Measurements from ENCODE around the gene LDHAL6A. TPM values are rescaled to one million over a fixed set of nuclear protein-coding genes. Genes with fewer than 3 reads are reported as not detected.

LDHAL6A gene
- total RNA-seq, 1 donor, result 0.10 TPM

DNA sequence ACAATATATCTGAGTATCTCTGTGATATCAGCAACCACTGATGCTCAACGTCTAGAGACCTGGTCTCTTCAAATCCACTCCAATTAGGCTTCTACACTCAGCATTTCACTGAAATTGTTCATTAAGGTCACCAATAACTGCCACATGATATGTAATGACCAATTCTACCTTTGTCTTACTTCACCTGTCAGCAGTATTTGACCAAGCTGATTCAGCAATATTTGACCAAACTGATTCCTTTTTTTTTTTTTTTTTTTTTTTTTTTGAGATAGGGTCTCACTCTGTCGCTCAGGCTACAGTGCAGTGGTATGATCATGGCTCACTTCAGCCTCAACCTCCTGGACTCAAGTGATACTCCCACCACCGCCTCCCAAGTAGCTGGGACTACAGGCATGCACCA, 65.5 kb downstream of the LDHAL6A start:
- Histone ChIP-seq H3K9me3 (ENCODE audit: low read depth, low read length) (no peaks in the 10 kb centered on the region), H3K4me1 (ENCODE audit: insufficient read depth, low read length) (peaks cover 6% of the 10 kb centered on the region), H3K4me3 (ENCODE audit: low read length) (no peak overlapping the region), H3K27me3 (ENCODE audit: insufficient read depth, low read length) (no peaks in the 10 kb centered on the region)

DNA sequence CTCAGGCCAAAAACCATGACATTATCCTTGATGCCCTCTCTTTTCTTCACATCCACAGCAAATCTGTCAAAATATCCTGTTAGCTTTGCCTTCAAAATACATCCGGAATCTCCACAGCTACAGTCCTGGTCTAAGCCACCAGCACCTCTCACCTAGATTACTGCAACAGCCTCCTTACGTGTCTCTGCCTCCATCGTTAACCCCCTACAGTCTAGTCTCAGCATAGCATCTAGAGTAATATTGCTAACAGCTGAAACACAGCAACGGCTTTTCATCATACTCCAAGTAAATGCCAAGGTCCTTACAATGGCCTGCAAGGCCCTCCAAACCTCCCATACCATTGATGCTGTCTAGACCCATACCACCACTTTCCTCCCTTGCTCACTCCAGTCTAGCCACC, 66.7 kb downstream of the LDHAL6A start:
- no peaks in the 10 kb centered on the region for H3K27me3 ChIP-seq (ENCODE audit: insufficient read depth, low read length)
- H3K9me3 ChIP-seq (ENCODE audit: low read depth, low read length), result no peaks in the 10 kb centered on the region
- peaks cover 10% of the 10 kb centered on the region for H3K4me1 ChIP-seq (ENCODE audit: insufficient read depth, low read length)
- no peak overlapping the region for H3K4me3 ChIP-seq (ENCODE audit: low read length)

DNA sequence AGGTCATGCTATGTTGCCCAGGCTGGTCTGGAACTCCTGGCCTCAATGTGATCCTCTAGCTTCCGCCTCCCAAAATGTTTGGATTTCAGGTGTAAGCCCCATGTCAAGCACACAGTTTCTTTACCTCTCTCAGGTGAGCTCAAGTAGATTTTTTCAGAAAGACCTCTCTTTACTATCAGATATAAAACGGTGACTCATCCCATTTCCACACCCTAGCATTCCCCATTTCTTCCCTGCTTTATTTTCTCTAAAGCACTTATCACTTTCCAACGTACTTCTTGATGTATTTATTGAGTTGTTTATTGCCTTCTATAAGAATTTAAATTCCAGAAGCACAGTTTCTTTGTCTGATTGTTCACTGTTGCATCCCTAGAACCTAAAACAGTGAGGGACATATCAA, 67.4 kb downstream of the LDHAL6A start:
- Histone ChIP-seq H3K4me1 (ENCODE audit: insufficient read depth, low read length) (peaks cover 16% of the 10 kb centered on the region), H3K4me3 (ENCODE audit: low read length) (no peak overlapping the region), H3K27me3 (ENCODE audit: insufficient read depth, low read length) (no peaks in the 10 kb centered on the region), H3K9me3 (ENCODE audit: low read depth, low read length) (no peaks in the 10 kb centered on the region)

DNA sequence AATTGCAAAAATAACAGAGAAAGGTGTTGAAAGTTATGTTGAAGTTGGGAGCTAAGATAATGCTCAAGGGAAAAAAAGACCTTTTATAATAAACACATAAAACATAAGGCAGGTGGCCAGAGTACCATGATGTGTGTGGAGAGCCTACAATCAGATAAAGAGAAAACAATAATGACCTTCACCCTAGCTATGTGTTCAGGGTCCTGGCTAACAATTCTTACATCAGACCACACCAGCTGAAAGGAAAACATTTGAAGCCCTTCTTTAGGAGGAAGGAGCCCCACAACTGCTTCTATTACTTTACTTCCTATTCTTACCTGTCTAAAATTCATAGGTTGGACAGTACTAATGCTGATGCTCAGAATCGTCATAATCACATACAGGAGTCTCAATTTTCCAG, 68.6 kb downstream of the LDHAL6A start:
- Histone ChIP-seq H3K9me3 (ENCODE audit: low read depth, low read length) (no peaks in the 10 kb centered on the region), H3K27me3 (ENCODE audit: insufficient read depth, low read length) (no peaks in the 10 kb centered on the region), H3K4me3 (ENCODE audit: low read length) (no peak overlapping the region), H3K4me1 (ENCODE audit: insufficient read depth, low read length) (peaks cover 16% of the 10 kb centered on the region)

DNA sequence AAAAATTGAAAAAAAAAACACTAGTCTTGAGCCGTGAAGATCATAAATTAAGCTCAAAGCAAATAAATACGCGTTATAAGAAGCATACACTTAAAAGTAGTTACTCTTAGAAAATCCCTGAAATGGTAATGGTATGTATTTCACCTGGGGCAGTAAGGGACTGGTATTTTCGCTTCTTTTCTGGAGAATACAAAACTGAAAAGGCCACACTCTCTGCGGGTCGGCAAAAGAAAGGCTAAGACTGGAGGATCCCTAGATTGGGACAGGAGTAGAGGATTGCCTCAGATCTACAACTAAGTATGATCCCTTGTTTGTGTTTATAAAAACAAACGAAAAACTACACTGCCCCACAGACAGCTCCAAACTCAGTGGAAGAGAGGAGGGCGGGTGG, 70.5 kb downstream of the LDHAL6A start:
- Histone ChIP-seq H3K27me3 (ENCODE audit: insufficient read depth, low read length) (no peaks in the 10 kb centered on the region), H3K4me3 (ENCODE audit: low read length) (peak overlapping the region; percentile 59), H3K4me1 (ENCODE audit: insufficient read depth, low read length) (peaks cover 16% of the 10 kb centered on the region), H3K9me3 (ENCODE audit: low read depth, low read length) (no peaks in the 10 kb centered on the region)

DNA sequence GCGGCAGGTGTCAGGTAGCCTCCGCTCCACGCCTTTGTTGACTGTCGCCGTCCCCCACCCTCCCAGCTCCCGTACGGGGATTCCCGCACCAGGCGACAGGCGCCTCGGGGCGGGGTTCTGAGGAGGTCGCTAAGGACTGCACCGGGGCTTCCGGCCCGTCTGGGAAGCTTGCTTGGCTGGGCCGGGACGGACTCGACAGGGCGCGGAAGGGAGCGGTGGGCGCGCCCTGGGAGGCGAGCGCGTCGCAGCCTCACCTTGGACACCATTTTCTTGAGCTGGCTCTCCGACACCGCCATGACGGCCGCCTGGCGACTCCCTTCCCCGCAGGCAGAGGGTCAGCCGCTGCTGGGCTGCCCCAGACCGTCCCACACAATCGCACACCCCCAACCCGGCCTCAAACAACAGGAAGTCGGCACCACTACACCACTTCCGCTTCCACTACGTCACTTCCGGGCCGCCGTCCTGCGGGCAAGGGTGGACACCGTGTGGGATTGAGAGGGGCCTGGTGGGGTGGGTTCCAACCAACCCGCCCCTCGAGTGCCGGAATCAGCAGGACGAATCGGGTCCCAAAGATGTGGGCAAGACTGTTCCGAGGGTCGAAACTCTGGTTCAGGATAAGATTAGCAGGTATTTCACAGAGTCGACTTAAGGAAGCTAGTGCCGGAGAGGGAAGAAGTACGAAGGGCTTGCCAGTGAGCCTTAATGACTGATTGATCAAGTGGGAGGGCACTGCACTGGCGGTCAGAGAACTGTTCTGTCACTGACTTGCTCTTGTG, 71.1 kb downstream of the LDHAL6A start, which contains the start of gene TSG101:
TSS of gene TSG101 (minus strand) at position 422 of the 776 bp plus-strand sequence. CDS start at position 296, 126 bp downstream.
- H3K4me3 ChIP-seq (ENCODE audit: low read length), result peak within 1 kb of the TSS; percentile 59
- no peaks in the 10 kb centered on the region for H3K9me3 ChIP-seq (ENCODE audit: low read depth, low read length)
- H3K27me3 ChIP-seq (ENCODE audit: insufficient read depth, low read length), result no peaks in the 10 kb centered on the region
- peaks cover 16% of the 10 kb centered on the region for H3K4me1 ChIP-seq (ENCODE audit: insufficient read depth, low read length)

DNA sequence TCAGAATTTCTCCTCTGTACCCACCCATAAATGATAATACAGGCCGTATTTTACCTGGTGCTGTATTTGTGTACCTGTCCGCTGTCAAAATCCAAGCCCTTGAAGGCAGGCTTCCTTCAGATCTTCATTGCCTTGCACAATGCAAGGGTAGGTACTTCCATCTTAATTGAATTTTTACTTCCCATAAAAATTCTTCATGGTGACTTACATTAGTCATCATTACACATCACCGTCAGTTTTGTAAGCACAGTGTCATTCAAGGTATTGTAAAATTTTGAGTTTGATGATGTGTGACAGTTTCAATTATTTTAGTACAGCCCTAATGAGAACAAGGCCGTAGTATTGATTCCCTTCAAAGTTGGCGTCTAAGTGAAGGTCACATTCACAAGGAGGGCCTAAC, 71.9 kb downstream of the LDHAL6A start:
- Histone ChIP-seq H3K4me1 (ENCODE audit: insufficient read depth, low read length) (peaks cover 16% of the 10 kb centered on the region), H3K4me3 (ENCODE audit: low read length) (peak overlapping the region; percentile 59), H3K27me3 (ENCODE audit: insufficient read depth, low read length) (no peaks in the 10 kb centered on the region), H3K9me3 (ENCODE audit: low read depth, low read length) (no peaks in the 10 kb centered on the region)

Other genes with a start within 250 kb of the LDHAL6A start
- gene SAA4, start 219.1 kb upstream of the LDHAL6A start, total RNA-seq, result not detected
- gene SAA2, start 207.2 kb upstream of the LDHAL6A start, total RNA-seq, result 0.63 TPM
- gene SAA1, start 189.6 kb upstream of the LDHAL6A start, total RNA-seq, result not detected
- 30.2 TPM for gene HPS5, start 133.7 kb upstream of the LDHAL6A start, total RNA-seq
- 34.0 TPM for gene GTF2H1, start 133.3 kb upstream of the LDHAL6A start, total RNA-seq
- 230 TPM for gene LDHA, start 61.3 kb upstream of the LDHAL6A start, total RNA-seq
- not detected for gene LDHC, start 43.5 kb upstream of the LDHAL6A start, total RNA-seq
- gene TSG101, start 71.1 kb downstream of the LDHAL6A start, total RNA-seq, result 31.6 TPM
- 4.6 TPM for gene UEVLD, start 132.9 kb downstream of the LDHAL6A start, total RNA-seq
- gene MISFA, start 143.9 kb downstream of the LDHAL6A start, total RNA-seq, result 0.52 TPM
- 62.2 TPM for gene SPTY2D1, start 178.5 kb downstream of the LDHAL6A start, total RNA-seq
- gene TMEM86A, start 242.9 kb downstream of the LDHAL6A start, total RNA-seq, result 4.2 TPM

All from mononuclear cell (primary cell).